A673 (cell line): ENCODE measurements around the gene CFAP68.

Experiments
- EZH2 ChIP-seq: fragments of 200-600 bp; sonication (generic); IDR thresholded peaks from 2 replicates; pipeline ENCODE4 v1.6.1; 2017; ENCODE audit warnings: borderline replicate concordance, low read depth, mild to moderate bottlenecking, mixed read lengths, antibody characterized with exemption, low read length; ENCODE audit not compliant: poor library complexity, severe bottlenecking
- TF ChIP-seq, protein P1 (sequence below): fragments of 300-800, 200-600 bp; sonication (generic); conservative IDR thresholded peaks from 2 replicates; pipeline ENCODE4 v1.5.1; 2017; ENCODE audit warnings: low read depth, mild to moderate bottlenecking, antibody characterized with exemption, low read length, moderate library complexity, mixed read lengths

- TF ChIP-seq, protein P1, sequence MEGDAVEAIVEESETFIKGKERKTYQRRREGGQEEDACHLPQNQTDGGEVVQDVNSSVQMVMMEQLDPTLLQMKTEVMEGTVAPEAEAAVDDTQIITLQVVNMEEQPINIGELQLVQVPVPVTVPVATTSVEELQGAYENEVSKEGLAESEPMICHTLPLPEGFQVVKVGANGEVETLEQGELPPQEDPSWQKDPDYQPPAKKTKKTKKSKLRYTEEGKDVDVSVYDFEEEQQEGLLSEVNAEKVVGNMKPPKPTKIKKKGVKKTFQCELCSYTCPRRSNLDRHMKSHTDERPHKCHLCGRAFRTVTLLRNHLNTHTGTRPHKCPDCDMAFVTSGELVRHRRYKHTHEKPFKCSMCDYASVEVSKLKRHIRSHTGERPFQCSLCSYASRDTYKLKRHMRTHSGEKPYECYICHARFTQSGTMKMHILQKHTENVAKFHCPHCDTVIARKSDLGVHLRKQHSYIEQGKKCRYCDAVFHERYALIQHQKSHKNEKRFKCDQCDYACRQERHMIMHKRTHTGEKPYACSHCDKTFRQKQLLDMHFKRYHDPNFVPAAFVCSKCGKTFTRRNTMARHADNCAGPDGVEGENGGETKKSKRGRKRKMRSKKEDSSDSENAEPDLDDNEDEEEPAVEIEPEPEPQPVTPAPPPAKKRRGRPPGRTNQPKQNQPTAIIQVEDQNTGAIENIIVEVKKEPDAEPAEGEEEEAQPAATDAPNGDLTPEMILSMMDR, result peak; percentile 64
- TF ChIP-seq EZH2, result no peak
These were observed 27.7 kb upstream of the CFAP68 start for GRCh38 chr11:111851636-111852035.
